Activated gamma-delta T cell (primary cell): ENCODE results near the gene PAPPA2.

Source experiments
- DNase-seq: peaks from one replicate; lab custom pipeline; 2025; lab: John Stamatoyannopoulos, UW

PAPPA2 gene

DNA sequence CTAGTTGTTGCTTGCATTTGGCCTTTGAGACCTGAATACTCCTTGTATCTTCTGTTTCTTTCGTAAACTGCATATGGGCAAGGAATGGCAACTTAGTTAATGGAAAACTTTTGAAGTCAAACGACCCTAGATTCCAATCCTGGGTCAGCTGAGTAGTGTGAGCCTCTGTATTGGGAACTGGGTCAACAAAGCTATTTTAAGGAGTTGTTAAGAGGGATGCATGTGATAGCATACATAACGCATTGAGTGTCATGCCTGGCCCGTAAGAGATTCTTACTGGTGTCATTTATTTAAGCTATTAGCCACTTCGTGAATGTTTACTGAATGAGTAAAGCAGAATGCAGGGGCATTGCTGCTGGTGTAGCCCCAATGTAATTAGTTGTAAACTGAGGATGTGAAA lies 340.1 kb downstream of the PAPPA2 start:
- no peak for DNase-seq

- no peak for DNase-seq
Measured at GRCh38 chr1:176803596-176803995, 340.6 kb downstream of the PAPPA2 start.

DNA sequence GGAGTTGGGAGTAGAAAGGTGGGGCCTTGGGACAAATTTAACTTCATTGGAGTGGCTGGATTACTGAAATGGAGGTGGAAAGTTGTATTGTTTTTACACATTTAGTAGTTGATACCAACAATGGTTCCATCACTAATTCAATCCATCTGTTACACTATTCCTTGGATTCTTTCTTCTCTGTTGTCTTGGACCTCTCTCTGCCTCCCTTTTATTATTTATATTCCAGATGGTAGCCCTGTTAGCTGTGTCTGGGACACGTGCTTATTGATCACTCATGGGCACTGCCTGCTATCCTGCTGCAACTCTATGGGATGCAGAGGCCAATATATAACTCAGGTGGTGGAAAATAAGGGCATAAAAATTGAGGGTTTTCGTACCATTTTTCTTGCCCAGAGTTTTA lies 346.3 kb downstream of the PAPPA2 start:
- no peak for DNase-seq

- DNase-seq, result no peak
Measured at GRCh38 chr1:176811511-176812288, 348.7 kb downstream of the PAPPA2 start.

DNA sequence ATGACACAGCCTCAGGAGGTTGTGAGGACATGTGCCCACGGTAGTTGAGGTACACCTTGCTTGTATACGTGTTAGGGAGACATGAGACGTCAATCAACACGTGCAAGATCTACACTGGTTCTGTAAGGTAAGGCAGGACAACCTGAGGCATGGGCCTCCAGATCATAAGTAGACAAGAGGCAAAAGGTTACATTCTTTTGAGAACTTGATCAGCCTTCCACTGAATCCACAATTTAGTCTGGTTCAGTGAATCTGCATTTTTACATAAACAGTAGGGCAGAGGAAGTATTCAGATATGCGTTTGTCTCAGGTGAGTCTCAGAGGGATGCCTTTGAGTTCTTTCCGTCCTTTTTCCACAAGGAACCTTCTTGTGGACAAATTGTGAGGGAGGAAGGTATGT lies 352.6 kb downstream of the PAPPA2 start:
- DNase-seq, result no peak

DNA sequence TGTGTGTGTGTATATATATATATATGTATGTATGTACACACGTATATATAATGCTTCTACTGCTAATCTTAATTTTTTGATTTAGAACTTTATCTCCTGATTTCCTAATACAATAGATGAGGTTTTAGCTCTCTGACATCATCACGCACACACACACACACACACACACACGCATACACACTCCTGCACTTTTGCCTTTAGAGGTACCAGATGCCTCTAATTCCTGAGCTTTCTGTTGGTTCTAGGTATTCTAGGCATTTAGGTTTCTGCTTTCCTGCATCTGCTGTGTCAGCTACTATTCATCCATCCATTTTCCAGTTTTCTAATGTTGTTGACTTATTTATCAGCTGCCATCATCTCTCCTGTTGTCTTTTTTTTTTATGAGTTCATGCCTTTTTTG lies 353.3 kb downstream of the PAPPA2 start:
- DNase-seq, result no peak

DNA sequence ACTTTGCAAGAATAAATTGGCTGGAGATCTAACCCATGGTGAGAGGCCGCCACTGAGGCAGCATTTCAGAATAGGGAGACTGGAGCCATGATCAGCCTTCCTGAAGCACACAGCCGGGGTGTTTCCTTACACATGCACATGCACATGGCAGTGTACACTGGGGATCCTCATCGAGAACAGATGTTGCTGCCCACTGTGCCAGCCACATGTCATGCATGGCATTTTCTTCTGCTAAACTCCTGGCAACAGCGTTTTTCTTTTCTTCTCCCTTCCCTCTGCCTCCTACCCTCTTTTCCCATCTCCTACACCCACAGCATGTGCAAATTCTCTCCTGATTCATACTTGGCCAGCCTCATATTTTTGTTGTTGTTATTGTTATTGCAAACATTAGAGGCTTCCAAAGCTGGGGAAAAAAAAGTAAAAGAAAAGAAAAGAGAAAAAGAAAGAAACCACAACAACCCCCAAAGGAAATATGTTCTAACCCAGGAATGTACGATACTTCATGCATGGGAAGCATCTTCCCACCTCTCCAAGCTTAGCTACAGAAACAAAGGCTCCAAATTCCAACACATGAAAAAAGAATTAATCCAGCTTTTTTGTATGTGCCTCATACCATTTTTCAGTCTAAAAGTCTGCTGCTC lies 357.5 kb downstream of the PAPPA2 start:
- no peak for DNase-seq

DNA sequence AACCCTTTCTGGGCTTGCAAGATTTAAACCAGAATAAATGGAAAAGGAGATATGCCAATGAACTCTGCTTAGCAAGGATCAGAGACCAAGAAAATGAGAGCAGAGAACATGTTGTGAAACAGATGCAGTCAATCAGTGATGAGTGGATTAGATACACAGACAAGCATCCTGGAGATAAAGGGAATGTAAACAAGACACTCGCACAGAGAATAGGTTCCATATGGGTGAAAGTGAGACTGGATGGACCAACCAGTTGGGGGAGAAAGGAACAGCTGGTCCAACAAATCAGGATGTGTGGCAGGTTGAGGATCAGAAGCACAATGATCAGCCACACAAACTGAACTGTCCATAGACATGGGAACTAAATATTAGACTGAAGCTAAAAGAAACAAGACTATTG lies 363.3 kb downstream of the PAPPA2 start:
- no peak for DNase-seq

DNA sequence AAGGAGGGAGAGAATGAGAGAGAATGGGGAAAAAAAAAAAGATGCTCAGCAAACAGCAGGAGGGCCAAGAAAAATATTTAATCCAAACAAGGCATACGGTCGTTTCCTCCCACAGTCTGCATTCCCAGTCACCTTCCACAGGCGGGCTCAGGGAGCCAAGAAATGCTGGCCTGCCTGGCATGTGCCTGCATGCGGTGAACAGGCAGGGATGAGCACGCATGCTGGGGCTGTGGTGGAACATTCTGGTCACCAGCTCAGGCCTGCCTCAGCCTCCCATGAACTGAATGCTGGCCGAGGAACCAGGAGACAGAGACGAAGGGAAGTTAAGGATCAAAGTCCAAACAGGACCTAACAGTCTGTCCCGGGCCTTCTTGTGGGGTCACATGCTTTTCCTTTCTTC lies 366.3 kb downstream of the PAPPA2 start:
- DNase-seq, result no peak

GRCh38 chr1:176831150-176831549 lies 368.2 kb downstream of the PAPPA2 start:
- DNase-seq, result no peak

- DNase-seq, result no peak
Measured at GRCh38 chr1:176837708-176838107, 374.7 kb downstream of the PAPPA2 start.

DNA sequence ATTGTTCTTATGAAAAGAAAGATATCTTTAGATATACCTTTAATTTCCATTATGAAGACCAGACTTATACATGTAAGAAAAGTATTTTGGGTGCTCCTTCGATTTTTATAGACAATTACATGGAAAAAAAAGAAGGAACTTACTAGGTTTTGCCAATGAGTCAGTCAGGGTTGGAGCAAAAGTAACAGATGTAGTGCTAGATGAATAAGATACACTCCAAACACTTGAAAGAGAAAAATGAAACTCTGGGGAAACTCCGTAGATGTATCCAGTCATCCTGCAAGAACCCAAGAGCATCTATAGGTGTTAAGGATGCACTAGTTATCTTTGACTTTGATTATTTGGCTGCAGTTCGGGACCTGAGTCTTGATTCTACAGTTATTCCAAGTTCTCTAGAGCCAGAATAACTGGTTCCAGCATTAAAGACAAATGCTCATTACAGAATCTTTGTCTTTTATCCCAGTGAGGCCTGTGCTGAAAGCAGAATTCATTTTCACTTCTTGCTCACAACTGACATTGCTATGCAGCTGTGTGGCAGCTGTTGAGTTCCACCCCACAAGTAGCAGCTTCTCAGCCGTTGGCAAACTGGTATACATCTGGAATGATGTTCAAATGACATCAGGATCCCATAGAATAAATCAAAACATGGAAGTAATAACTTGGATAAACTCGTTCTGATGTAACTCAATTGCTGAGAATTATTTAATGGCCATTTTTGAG lies 375.5 kb downstream of the PAPPA2 start:
- DNase-seq, result no peak

DNA sequence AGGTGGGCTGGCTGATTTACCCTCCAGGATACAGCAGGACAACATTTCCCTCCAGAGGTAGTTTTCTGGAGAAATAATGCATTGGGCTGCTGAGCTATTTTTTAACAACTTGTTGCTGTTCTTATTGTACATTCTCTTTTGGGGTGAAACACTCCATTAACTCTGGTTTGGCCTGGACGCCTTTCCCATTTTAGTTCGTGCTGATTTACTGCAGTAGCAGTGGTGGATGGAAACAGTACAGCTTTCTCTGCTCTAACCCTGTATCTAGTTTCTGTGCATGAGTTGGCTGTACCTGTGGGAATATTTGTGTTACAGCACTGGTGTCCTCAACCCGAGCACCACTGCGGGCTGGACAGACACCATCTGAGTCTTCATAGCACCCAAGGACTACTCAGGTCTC lies 376.2 kb downstream of the PAPPA2 start:
- no peak for DNase-seq

GRCh38 chr1:176841238-176841637 lies 378.3 kb downstream of the PAPPA2 start:
- DNase-seq, result no peak

- no peak for DNase-seq
Measured at GRCh38 chr1:176843352-176844297, 380.6 kb downstream of the PAPPA2 start.

- DNase-seq, result no peak
Measured at GRCh38 chr1:176847052-176847451, 384.1 kb downstream of the PAPPA2 start.

DNA sequence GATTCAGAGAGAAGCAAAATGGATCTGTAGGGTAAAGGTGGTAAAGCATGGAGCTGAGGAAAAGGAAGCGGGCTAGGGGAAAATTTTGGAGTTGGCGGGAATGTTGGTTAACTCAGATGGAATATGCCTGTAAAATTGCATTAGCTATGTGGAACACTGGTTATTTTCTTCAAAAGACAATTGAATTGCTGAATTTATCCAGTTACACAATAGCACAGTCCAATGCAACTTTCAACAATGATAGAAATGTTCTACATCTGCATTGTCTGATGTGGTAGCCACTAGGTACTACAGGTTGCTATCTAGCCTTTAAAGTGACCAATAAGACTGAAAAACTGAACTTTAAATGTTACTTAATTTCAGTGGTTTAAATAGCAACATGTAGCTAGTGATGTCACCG lies 386.3 kb downstream of the PAPPA2 start:
- DNase-seq, result no peak

DNA sequence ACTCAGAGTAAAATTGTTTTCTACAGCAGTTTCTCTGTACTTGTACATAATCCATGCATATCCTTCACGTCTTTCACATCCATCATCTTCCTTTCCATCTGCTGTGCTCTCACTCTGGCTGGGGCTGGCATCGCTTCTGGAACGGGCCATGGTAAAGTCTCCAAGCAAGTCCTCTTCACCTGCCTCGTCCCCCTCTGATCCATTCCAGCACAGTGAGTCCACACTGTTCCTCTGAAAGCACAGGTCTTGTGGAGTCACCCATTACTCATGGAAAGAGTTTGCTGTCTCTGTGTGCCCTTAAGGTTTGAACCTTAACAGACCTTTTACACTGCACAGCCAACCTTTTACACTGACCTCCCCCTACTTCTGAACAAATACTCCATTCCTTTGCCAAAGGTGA lies 387.9 kb downstream of the PAPPA2 start:
- DNase-seq, result no peak

GRCh38 chr1:176852124-176852523 lies 389.1 kb downstream of the PAPPA2 start:
- DNase-seq, result no peak

DNA sequence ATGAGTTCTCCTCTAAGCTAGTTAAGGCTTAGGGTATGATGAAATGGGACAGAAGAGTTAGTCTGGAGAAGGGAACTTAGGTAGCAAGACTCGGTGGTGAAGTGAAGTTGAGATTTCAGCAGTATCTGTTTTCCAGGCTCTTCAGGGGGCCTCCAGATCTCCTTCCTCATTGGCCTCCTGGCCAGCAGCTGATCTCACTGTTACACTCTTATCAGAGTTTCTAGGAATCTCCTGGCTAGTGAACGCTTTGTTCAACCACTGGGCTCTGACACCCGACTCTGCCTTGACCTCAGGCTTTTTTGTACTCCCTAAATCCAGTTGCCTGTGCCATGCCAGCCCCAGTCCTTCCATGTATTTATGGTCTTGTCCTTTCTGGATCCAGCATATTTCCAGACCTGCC lies 390.5 kb downstream of the PAPPA2 start:
- no peak for DNase-seq

DNA sequence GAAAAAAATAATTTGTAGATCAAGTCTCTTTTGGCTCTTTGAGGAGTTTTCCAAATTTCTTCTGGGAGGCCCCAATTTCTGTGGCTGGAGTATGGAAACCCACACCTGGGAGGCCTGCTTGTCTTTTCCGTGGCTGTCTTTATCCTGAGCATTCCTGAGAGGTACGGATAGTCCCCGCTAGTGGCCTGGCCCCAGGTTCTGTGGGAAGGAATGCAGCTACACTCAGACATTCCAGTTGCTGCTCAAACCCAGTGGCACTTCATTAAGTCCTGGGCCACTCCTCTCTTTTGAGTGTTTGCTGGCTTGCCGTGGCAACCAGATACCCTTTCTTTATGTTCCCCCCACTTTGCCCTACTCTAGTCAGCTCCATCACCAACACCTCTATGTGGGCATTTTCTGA lies 391.1 kb downstream of the PAPPA2 start:
- no peak for DNase-seq
